Measurements from ENCODE around the gene RSPRY1.

RSPRY1 gene

GRCh38 chr16:57185945-57186871 lies at the start of gene RSPRY1, which contains the start of gene PSME3IP1:
Gene RSPRY1 (plus strand): TSS chr16:57186329. CDS start chr16:57204659, 18,330 bp downstream.
Gene PSME3IP1 (minus strand): TSS chr16:57186039. CDS start chr16:57173854, 12,185 bp downstream.
- peak; percentile 93 for DNase-seq

GRCh38 chr16:57137043-57137442 lies 49.1 kb upstream of the RSPRY1 start:
- no peak for DNase-seq

GRCh38 chr16:57137566-57138273 lies 48.4 kb upstream of the RSPRY1 start:
- no peak for DNase-seq

GRCh38 chr16:57138281-57138935 lies 47.7 kb upstream of the RSPRY1 start:
- no peak for DNase-seq

- no peak for DNase-seq
Measured at GRCh38 chr16:57140931-57141668, 45.0 kb upstream of the RSPRY1 start.

GRCh38 chr16:57141822-57142631 lies 44.1 kb upstream of the RSPRY1 start:
- DNase-seq: no peak

GRCh38 chr16:57143149-57143921 lies 42.8 kb upstream of the RSPRY1 start:
- no peak for DNase-seq

GRCh38 chr16:57144027-57144426 lies 42.1 kb upstream of the RSPRY1 start:
- no peak for DNase-seq

- DNase-seq: no peak
Measured at GRCh38 chr16:57145046-57146021, 40.8 kb upstream of the RSPRY1 start.

GRCh38 chr16:57146040-57146647 lies 40.0 kb upstream of the RSPRY1 start:
- DNase-seq: no peak

- DNase-seq: no peak
Measured at GRCh38 chr16:57146735-57147134, 39.4 kb upstream of the RSPRY1 start.

- DNase-seq: no peak
Measured at GRCh38 chr16:57147381-57148221, 38.5 kb upstream of the RSPRY1 start.

GRCh38 chr16:57148481-57148880 lies 37.6 kb upstream of the RSPRY1 start:
- no peak for DNase-seq

GRCh38 chr16:57149391-57149790 lies 36.7 kb upstream of the RSPRY1 start:
- DNase-seq: no peak

- DNase-seq: no peak
Measured at GRCh38 chr16:57150682-57151330, 35.3 kb upstream of the RSPRY1 start.

- no peak for DNase-seq
Measured at GRCh38 chr16:57151369-57151768, 34.8 kb upstream of the RSPRY1 start.

Data from stimulated activated CD4-positive, alpha-beta T cell treated with anti-CD3 and anti-CD28 coated beads, Interleukin-4, amount 100 ng/mL, for 1 hour (primary cell).